Neuron (in vitro differentiated cells): ENCODE results near the gene GPR153.
"Not testable (repeated sequence)": the region's sequence is repeated elsewhere in the genome, so short reads cannot be mapped to it uniquely, and the experiment has no call there.

Experiments
- H2AFZ ChIP-seq: one replicate; pipeline ENCODE4 v1.6.1; 2013; ENCODE audit warnings: low read depth, mild to moderate bottlenecking, inconsistent platforms, low read length, moderate library complexity
- H3K27me3 ChIP-seq: one replicate; pipeline ENCODE4 v1.6.1; 2013; ENCODE audit warnings: low read length; ENCODE audit not compliant: insufficient read depth
- H3K36me3 ChIP-seq: one replicate; pipeline ENCODE4 v1.6.1; 2013; ENCODE audit warnings: low read length; ENCODE audit not compliant: insufficient read depth
- H3K4me1 ChIP-seq: one replicate; pipeline ENCODE4 v1.6.1; 2013; ENCODE audit warnings: low read length; ENCODE audit not compliant: insufficient read depth
- H3K4me3 ChIP-seq: 2 replicates; pipeline ENCODE4 v1.5.1; 2013; ENCODE audit warnings: mild to moderate bottlenecking, low read length, moderate library complexity
- H3K9me3 ChIP-seq: one replicate; pipeline ENCODE4 v1.6.1; 2013; ENCODE audit warnings: low read length

The GPR153 gene

GRCh38 chr1:6260961-6261614, at the start of gene GPR153:
GPR153 (minus strand) TSS chr1:6261098; CDS start chr1:6254905, 6,193 bp downstream.
- Histone ChIP-seq H3K4me3 (peak within 1 kb of the TSS; percentile 62), H3K9me3 (no peaks in the 10 kb centered on the region)

GRCh38 chr1:6310116-6310848, 49.4 kb upstream of the GPR153 start:
- Histone ChIP-seq H3K36me3 (peaks cover 21% of the 10 kb centered on the region), H2AFZ (no peak overlapping the region), H3K4me3 (no peak overlapping the region), H3K27me3 (no peaks in the 10 kb centered on the region), H3K9me3 (peaks cover 14% of the 10 kb centered on the region), H3K4me1 (no peaks in the 10 kb centered on the region)

More at GRCh38 chr1:6260961-6261614, at the start of gene GPR153:
- peaks cover 29% of the 10 kb centered on the region for H3K4me1 ChIP-seq
- H3K36me3 ChIP-seq: no peaks in the 10 kb centered on the region
- no peaks in the 10 kb centered on the region for H3K27me3 ChIP-seq
- H2AFZ ChIP-seq: peak within 1 kb of the TSS; percentile 87

GRCh38 chr1:6309564-6309963, 48.7 kb upstream of the GPR153 start:
- Histone ChIP-seq H2AFZ (no peak overlapping the region), H3K4me3 (no peak overlapping the region), H3K27me3 (no peaks in the 10 kb centered on the region), H3K9me3 (peaks cover 14% of the 10 kb centered on the region), H3K36me3 (peaks cover 17% of the 10 kb centered on the region), H3K4me1 (no peaks in the 10 kb centered on the region)

GRCh38 chr1:6308449-6308848, 47.6 kb upstream of the GPR153 start:
- no peak overlapping the region for H2AFZ ChIP-seq
- H3K36me3 ChIP-seq: peaks cover 17% of the 10 kb centered on the region

GRCh38 chr1:6307682-6308081, 46.8 kb upstream of the GPR153 start:
- H3K27me3 ChIP-seq, H3K4me3 ChIP-seq, H3K4me1 ChIP-seq, H2AFZ ChIP-seq: not testable (repeated sequence)
- Histone ChIP-seq H3K36me3 (peaks cover 19% of the 10 kb centered on the region), H3K9me3 (peaks cover 14% of the 10 kb centered on the region)

More at GRCh38 chr1:6308449-6308848, 47.6 kb upstream of the GPR153 start:
- Histone ChIP-seq H3K4me1 (no peaks in the 10 kb centered on the region), H3K9me3 (peaks cover 14% of the 10 kb centered on the region), H3K27me3 (no peaks in the 10 kb centered on the region), H3K4me3 (no peak overlapping the region)

GRCh38 chr1:6307099-6307498, 46.2 kb upstream of the GPR153 start:
- peaks cover 17% of the 10 kb centered on the region for H3K9me3 ChIP-seq
- H3K27me3 ChIP-seq: no peaks in the 10 kb centered on the region
- H2AFZ ChIP-seq: no peak overlapping the region
- H3K4me1 ChIP-seq: no peaks in the 10 kb centered on the region
- H3K4me3 ChIP-seq: no peak overlapping the region
- peaks cover 24% of the 10 kb centered on the region for H3K36me3 ChIP-seq

- H2AFZ ChIP-seq: no peak overlapping the region
- H3K36me3 ChIP-seq: peaks cover 34% of the 10 kb centered on the region
- no peaks in the 10 kb centered on the region for H3K4me1 ChIP-seq
- H3K9me3 ChIP-seq: peaks cover 17% of the 10 kb centered on the region
- no peak overlapping the region for H3K4me3 ChIP-seq
- H3K27me3 ChIP-seq: no peaks in the 10 kb centered on the region
Measured at GRCh38 chr1:6303397-6304012, 42.6 kb upstream of the GPR153 start.

- no peaks in the 10 kb centered on the region for H3K27me3 ChIP-seq
- no peak overlapping the region for H2AFZ ChIP-seq
- H3K9me3 ChIP-seq: peaks cover 17% of the 10 kb centered on the region
- H3K4me1 ChIP-seq: no peaks in the 10 kb centered on the region
- no peak overlapping the region for H3K4me3 ChIP-seq
- H3K36me3 ChIP-seq: peaks cover 34% of the 10 kb centered on the region
Measured at GRCh38 chr1:6302568-6302967, 41.7 kb upstream of the GPR153 start.

GRCh38 chr1:6301526-6301925, 40.6 kb upstream of the GPR153 start:
- no peaks in the 10 kb centered on the region for H3K27me3 ChIP-seq
- H3K36me3 ChIP-seq: peaks cover 26% of the 10 kb centered on the region
- no peak overlapping the region for H2AFZ ChIP-seq
- H3K4me1 ChIP-seq: no peaks in the 10 kb centered on the region
- H3K4me3 ChIP-seq: no peak overlapping the region
- peaks cover 8% of the 10 kb centered on the region for H3K9me3 ChIP-seq

- peaks cover 22% of the 10 kb centered on the region for H3K36me3 ChIP-seq
- no peaks in the 10 kb centered on the region for H3K4me1 ChIP-seq
- H3K4me3 ChIP-seq: no peak overlapping the region
- peaks cover 3% of the 10 kb centered on the region for H3K9me3 ChIP-seq
- no peak overlapping the region for H2AFZ ChIP-seq
- no peaks in the 10 kb centered on the region for H3K27me3 ChIP-seq
Measured at GRCh38 chr1:6300342-6301048, 39.6 kb upstream of the GPR153 start.

GRCh38 chr1:6299557-6300165, 38.8 kb upstream of the GPR153 start:
- no peak overlapping the region for H3K4me3 ChIP-seq
- peaks cover 3% of the 10 kb centered on the region for H3K9me3 ChIP-seq
- peaks cover 23% of the 10 kb centered on the region for H3K36me3 ChIP-seq
- no peak overlapping the region for H2AFZ ChIP-seq
- H3K27me3 ChIP-seq: no peaks in the 10 kb centered on the region
- H3K4me1 ChIP-seq: no peaks in the 10 kb centered on the region

- Histone ChIP-seq H2AFZ (no peak overlapping the region), H3K36me3 (peaks cover 28% of the 10 kb centered on the region), H3K4me3 (no peak overlapping the region)
Measured at GRCh38 chr1:6298940-6299465, 38.1 kb upstream of the GPR153 start.

More at GRCh38 chr1:6298940-6299465, 38.1 kb upstream of the GPR153 start:
- H3K4me1 ChIP-seq: no peaks in the 10 kb centered on the region
- H3K9me3 ChIP-seq: peaks cover 3% of the 10 kb centered on the region
- H3K27me3 ChIP-seq: no peaks in the 10 kb centered on the region
